RPMI7951 (cell line): ENCODE measurements around the gene GALNT6. TPM values are rescaled to one million over a fixed set of nuclear protein-coding genes. Genes with fewer than 3 reads are reported as not detected.
"Not testable (repeated sequence)": the region's sequence is repeated elsewhere in the genome, so short reads cannot be mapped to it uniquely, and the experiment has no call there.

Source experiments
- DNase-seq: peaks from one replicate; pipeline ENCODE4 v3.0.0-alpha.2; 2012; ENCODE audit warnings: low read depth
- total RNA-seq: library from RNA; depleted of rRNA; stranded (reverse); fragments of >200 nt; shearing (Covaris generic); gene quantifications from 2 replicates; pipeline ENCODE4 v1.2.3, GENCODE V29; 2014; rRNA removed

The GALNT6 gene
- total RNA-seq, 1 experiment from 2014 or later = 18.5 TPM

GRCh38 chr12:51323317-51323960, 67.8 kb downstream of the GALNT6 start:
- DNase-seq = no peak

DNA sequence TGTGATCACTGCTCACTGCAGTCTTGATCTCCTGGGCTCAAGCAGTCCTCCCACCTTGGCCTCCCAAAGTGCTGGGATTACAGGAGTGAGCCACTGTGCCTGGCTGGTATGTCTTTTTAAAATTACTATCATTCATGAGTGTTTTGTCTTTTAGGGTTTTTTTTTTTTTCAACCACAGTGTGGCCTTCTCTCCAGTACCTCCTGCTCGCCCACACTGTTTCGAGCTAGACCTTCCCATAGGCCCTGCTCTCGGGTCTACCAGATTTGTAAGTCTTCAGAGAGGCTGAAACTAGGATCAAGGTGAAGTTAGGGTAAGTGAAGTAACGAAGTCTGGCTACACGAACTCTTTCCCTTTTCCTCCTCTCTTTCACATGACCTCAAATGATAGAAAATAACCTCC, 68.8 kb downstream of the GALNT6 start:
- no peak for DNase-seq

DNA sequence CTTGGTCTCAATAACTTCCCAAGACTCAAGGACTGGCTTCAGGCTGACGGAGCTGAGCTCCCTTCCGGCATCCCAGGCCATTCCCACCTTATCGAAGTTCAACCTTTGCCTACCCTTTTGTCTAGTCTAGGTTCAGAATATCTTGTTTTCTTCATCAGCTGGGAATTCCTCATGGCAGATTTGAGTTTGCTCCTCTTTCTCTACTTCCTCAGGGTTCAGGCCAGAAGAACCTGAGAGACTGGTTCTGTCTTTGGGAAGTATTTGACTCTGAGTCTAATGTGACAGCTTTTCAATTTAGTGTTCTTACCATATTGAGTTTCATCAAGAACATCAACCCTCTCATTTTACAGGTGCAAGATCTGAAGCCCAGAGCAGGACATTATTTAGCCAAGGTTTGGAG, 69.3 kb downstream of the GALNT6 start:
- no peak for DNase-seq

GRCh38 chr12:51320695-51321320, 70.4 kb downstream of the GALNT6 start:
- peak; percentile 42 for DNase-seq

DNA sequence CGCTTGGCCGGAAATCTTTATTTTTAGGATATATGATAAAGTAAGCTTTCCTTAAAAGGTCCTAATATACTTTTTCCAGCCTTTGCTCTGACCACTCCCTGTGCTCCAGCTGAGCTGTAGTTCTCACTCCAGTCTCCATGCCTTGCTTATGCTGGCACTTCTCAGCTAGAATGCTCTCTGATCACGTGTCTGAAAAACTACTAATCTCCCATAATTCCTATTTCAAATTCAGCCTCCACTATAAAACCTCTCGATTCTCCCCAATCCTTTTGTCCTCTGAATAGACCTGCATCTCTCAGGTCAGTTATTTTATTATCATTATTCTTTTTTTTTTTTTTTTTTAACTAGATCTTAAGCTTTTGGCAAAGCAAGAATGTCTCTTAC, 70.9 kb downstream of the GALNT6 start:
- no peak for DNase-seq

GRCh38 chr12:51318846-51319599, 72.2 kb downstream of the GALNT6 start:
- DNase-seq = no peak

GRCh38 chr12:51318057-51318806, 73.0 kb downstream of the GALNT6 start:
- DNase-seq = not testable (repeated sequence)

DNA sequence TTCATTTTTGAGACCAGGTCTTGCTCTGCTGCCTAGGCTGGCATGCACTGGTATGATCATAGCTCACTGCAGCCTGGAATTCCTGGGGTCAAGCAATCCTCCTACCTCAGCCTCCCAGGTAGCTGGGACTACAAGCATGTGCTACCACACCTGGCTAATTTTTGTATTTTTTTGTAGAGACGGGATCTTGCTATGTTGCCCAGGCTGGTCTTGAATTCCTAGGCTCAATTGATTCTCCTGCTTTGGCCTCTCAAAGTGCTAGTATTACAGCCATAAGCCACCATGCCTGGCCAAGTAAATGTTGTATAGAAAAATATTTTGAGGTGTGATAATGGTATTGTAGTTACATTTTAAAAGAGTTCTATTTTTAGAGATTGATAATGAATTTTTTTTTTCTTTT, 79.8 kb downstream of the GALNT6 start:
- DNase-seq = no peak

DNA sequence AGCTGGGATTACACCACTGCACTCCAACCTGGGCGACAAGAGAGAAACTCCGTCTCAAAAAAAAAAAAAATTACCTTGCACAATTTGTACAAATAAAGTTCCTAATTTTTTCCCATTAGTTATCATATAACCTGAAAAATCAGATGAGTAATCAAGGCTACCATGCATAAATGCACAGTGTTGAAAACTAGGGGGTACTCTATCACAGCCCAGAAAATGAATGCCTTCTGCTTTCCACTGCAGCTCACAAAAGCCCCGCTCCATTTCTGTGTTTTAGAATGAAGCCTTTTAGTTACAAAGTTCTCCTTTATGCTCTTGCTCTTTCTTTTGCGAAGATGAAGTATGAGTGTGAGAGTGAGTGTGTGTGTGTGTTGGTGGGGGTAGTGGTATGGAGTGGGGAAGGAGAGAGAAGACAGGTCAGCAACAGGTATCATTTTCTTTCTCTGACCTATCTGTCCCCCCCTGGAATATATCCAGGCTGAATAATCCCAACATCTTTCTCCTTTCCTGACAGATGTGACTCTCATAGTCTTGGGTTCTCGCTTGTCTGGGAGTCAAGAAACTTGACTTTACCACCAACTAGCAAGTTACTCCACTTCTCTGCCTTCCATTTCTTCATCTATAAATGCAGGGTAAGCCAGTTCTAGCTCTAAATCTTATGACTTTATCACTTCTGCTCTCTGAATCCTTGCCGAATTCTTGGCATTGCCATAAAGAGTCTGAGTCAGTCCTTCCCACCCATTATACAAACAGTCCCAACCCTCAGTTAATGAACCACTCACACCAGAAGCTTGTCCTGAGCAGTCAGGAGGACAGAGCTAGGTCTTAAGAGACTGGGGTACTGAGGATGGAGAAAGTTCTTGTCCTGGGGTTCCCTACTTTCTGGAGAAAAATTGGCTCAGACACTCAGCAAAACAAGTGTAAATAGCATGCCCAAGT, 83.3 kb downstream of the GALNT6 start:
- DNase-seq = peak; percentile 52

DNA sequence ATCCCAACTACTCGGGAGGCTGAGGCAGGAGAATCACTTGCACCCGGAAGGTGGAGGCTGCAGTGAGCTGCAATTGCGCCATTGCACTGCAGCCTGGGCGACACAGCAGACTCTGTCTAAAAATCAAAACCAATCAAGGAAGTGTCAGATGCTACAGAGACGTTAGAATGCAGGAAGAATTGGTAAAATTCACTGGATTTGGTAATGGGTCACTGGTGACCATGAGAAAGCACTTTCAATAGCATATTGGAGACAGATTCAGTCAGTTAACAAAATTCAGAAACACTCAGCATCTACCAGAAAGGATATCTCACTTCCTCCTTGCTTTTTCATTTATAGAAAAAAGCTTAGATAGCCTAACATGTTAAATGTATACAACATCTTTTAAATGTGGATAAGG, 84.7 kb downstream of the GALNT6 start:
- no peak for DNase-seq

Other genes with a start within 250 kb of the GALNT6 start
- gene TFCP2, start 218.3 kb downstream of the GALNT6 start, total RNA-seq = 6.2 and 8.4 TPM in 2 replicates
- 1.7 and 5.5 TPM in 2 replicates for gene POU6F1, start 173.3 kb downstream of the GALNT6 start, total RNA-seq
- 288 and 375 TPM in 2 replicates for gene DAZAP2, start 152.6 kb downstream of the GALNT6 start, total RNA-seq
- gene SMAGP, start 121.0 kb downstream of the GALNT6 start, total RNA-seq = 20.4 and 23.9 TPM in 2 replicates
- not detected in 2 replicates for gene BIN2, start 67.2 kb downstream of the GALNT6 start, total RNA-seq
- gene CELA1, start 44.7 kb downstream of the GALNT6 start, total RNA-seq = 0.10 TPM in 1 of 2 replicates, not detected in the other
- 0.78 and 0.96 TPM in 2 replicates for gene SLC4A8, start 33.4 kb upstream of the GALNT6 start, total RNA-seq
- gene SCN8A, start 199.8 kb upstream of the GALNT6 start, total RNA-seq = 0.29 and 0.60 TPM in 2 replicates